ENCODE results near the gene ZNRF3. TPM values are rescaled to one million over a fixed set of nuclear protein-coding genes. Genes with fewer than 3 reads are reported as not detected.

ZNRF3 gene
- total RNA-seq, 2 donors from 2014 or later = 5.9 to 12.2 TPM

DNA sequence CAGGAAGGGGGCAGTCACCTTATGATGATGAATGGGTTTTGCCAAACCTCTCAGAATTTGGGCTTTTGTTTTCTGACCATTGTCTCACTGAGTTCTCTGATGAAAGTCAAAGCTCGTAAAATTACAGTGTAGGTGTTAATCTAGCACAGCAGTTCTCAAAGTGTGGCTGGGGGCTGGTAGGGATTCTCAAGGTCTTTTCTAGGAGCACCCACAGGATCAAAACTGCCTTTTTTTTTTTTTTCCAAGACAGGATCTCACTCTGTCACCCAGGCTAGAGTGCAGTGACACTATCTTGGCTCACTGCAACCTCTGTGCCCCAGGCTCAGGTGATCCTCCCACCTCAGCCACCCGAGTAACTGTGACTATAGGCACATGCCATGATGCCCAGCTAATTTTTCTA is 112.2 kb downstream of the ZNRF3 start:
- TF ChIP-seq, protein P1, sequence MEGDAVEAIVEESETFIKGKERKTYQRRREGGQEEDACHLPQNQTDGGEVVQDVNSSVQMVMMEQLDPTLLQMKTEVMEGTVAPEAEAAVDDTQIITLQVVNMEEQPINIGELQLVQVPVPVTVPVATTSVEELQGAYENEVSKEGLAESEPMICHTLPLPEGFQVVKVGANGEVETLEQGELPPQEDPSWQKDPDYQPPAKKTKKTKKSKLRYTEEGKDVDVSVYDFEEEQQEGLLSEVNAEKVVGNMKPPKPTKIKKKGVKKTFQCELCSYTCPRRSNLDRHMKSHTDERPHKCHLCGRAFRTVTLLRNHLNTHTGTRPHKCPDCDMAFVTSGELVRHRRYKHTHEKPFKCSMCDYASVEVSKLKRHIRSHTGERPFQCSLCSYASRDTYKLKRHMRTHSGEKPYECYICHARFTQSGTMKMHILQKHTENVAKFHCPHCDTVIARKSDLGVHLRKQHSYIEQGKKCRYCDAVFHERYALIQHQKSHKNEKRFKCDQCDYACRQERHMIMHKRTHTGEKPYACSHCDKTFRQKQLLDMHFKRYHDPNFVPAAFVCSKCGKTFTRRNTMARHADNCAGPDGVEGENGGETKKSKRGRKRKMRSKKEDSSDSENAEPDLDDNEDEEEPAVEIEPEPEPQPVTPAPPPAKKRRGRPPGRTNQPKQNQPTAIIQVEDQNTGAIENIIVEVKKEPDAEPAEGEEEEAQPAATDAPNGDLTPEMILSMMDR (IDR thresholded peaks at IDR 0.05) = no peak
- H3K9me3 ChIP-seq = no peaks in the 10 kb centered on the region
- no peak overlapping the region for H3K27ac ChIP-seq
- no peaks in the 10 kb centered on the region for H3K27me3 ChIP-seq
- H3K4me3 ChIP-seq = no peak overlapping the region
- no peak for DNase-seq
- no peaks in the 10 kb centered on the region for H3K36me3 ChIP-seq
- no peak overlapping the region for H3K9ac ChIP-seq (ENCODE audit: low read depth in 2 of 2, low read length in 2 of 2)
- H3K4me1 ChIP-seq = peaks cover 5% of the 10 kb centered on the region
- intact Hi-C loops (cut with DNase I) = no loop called here

DNA sequence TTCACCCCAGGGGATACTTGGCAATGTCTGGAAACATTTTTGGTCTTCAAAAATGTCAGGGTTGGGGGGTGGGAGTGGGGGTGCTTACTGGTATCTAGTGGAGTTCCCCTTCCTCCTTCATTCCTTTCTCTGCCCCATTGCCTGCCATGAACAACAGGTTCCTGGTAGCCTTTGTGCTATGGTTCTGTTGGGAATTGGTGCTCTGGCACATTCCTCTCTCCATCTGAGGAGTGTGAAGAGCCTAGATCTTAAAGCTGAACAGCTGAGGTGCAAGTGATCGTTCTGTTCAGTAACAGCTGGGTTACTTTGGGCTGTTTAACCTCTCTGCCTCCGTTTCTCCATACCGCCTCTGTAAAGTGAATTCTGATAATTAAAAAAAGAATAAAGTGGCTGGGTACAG is 114.0 kb downstream of the ZNRF3 start:
- Histone ChIP-seq H3K4me1 (peaks cover 5% of the 10 kb centered on the region), H3K36me3 (no peaks in the 10 kb centered on the region), H3K9me3 (no peaks in the 10 kb centered on the region), H3K27me3 (no peaks in the 10 kb centered on the region), H3K9ac (ENCODE audit: low read depth in 2 of 2, low read length in 2 of 2) (no peak overlapping the region), H3K27ac (no peak overlapping the region), H3K4me3 (no peak overlapping the region)
- intact Hi-C loops (cut with DNase I) = no loop called here
- DNase-seq = no peak
- TF ChIP-seq, protein P1 (IDR thresholded peaks at IDR 0.05) = no peak

DNA sequence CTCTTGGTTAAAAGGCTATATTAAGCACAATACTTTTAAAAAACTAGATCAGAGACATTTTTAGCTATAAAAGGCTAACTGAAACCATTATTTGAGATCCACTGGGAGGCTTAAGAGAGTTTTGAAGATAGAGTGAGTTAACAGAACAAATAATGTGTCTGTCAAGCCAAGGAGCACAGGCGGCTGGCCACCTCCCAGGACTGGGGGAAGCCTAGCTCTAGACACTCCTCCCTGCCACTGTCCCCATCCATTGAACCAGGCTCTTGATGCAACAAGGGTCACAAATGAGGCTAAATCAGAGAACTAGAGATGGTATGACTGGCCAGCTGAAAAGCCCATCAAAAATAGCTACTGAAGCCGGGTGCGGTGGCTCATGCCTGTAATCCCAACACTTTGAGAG is 115.3 kb downstream of the ZNRF3 start:
- H3K27me3 ChIP-seq = no peaks in the 10 kb centered on the region
- no peaks in the 10 kb centered on the region for H3K9me3 ChIP-seq
- H3K27ac ChIP-seq = no peak overlapping the region
- intact Hi-C loops (cut with DNase I) = no loop called here
- H3K9ac ChIP-seq (ENCODE audit: low read depth in 2 of 2, low read length in 2 of 2) = no peak overlapping the region
- TF ChIP-seq, protein P1 (IDR thresholded peaks at IDR 0.05) = no peak
- H3K4me1 ChIP-seq = peaks cover 5% of the 10 kb centered on the region
- H3K36me3 ChIP-seq = no peaks in the 10 kb centered on the region
- DNase-seq = no peak
- no peak overlapping the region for H3K4me3 ChIP-seq

DNA sequence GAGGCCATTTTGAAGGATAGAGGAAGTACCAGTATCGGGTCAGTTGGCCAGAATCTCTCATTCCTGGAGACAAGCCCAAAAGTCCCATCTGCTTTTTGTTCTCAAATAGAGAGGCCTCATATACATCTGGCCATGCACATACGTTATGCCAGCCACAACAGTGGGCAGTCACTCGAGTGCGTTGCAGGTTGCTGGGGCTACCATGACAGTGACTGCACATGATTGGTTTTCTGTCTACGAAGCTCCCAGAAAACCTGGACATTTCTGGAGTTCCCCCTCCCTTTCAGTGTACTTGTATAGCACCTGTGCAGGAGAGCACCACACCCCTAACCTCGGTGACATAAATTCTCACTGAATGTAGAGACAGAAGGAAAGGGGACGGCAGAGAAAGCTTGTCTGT is 116.1 kb downstream of the ZNRF3 start:
- H3K4me1 ChIP-seq = peaks cover 5% of the 10 kb centered on the region
- peak overlapping the region in 1 of 2 donors; percentile 19 for H3K9ac ChIP-seq (ENCODE audit: low read depth in 2 of 2, low read length in 2 of 2)
- TF ChIP-seq, protein P1 (IDR thresholded peaks at IDR 0.05) = no peak
- H3K36me3 ChIP-seq = no peaks in the 10 kb centered on the region
- no peaks in the 10 kb centered on the region for H3K27me3 ChIP-seq
- intact Hi-C loops (cut with DNase I) = no loop called here
- no peak overlapping the region for H3K27ac ChIP-seq
- no peak overlapping the region for H3K4me3 ChIP-seq
- no peaks in the 10 kb centered on the region for H3K9me3 ChIP-seq
- DNase-seq = peak; percentile 31

DNA sequence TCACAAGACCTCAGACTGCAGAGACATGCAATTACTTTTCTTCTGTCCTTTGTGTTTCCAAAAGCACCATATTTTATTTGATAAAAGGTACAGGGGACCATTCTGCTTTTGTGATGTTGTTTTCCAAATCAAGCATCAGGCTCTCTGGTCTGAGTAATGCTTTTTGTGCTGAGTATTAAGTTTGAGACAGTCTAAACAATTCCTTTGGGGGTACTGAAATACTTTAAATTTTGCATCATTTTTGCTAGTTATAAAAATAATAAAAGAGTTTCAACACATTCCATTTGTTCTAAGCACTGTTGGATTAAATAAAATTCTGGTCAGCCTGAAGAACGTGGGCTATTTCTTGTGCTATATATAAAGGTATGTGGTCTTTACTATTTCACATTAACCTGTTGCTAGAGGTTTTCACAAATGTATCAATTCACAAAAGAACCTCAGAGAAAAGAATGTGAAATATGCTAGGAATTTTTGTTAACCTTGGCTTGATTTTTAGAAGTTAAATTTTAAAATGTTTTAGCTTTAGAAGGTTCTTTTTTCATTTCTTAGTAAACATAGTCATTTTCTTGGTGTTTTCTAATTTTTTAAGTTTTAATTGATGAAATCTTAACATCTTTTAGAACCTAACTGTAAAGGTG is 116.7 kb downstream of the ZNRF3 start:
- Histone ChIP-seq H3K9me3 (no peaks in the 10 kb centered on the region), H3K36me3 (no peaks in the 10 kb centered on the region), H3K4me3 (no peak overlapping the region), H3K4me1 (peaks cover 5% of the 10 kb centered on the region), H3K27me3 (no peaks in the 10 kb centered on the region), H3K9ac (ENCODE audit: low read depth in 2 of 2, low read length in 2 of 2) (peak overlapping the region in 1 of 2 donors; percentile 19), H3K27ac (no peak overlapping the region)
- TF ChIP-seq, protein P1 (IDR thresholded peaks at IDR 0.05) = no peak
- DNase-seq = no peak
- intact Hi-C loops (cut with DNase I) = no loop called here
